ENCODE results near the gene MDP1.

MDP1 gene

GRCh38 chr14:24184104-24184970 lies 31.5 kb downstream of the MDP1 start:
- no peak overlapping the region for H3K4me3 ChIP-seq (ENCODE audit: low read length)
- 93% methylated on average over 19 of the region's 19 CpGs for WGBS
- no peak overlapping the region for H3K9ac ChIP-seq (ENCODE audit: low read depth, low read length)
- peaks cover 83% of the 10 kb centered on the region for H3K36me3 ChIP-seq (ENCODE audit: insufficient read depth, low read length)
- H3K27ac ChIP-seq (ENCODE audit: low read depth, low read length) = no peak overlapping the region
- H3K27me3 ChIP-seq (ENCODE audit: insufficient read depth, low read length) = no peaks in the 10 kb centered on the region
- H3K4me1 ChIP-seq (ENCODE audit: insufficient read depth, low read length) = peaks cover 9% of the 10 kb centered on the region; the same call in 1 of the 2 replicates
- no peaks in the 10 kb centered on the region for H3K9me3 ChIP-seq (ENCODE audit: insufficient read depth, low read depth, low read length)

- no peak overlapping the region for H3K9ac ChIP-seq (ENCODE audit: low read depth, low read length)
- no peak overlapping the region for H3K27ac ChIP-seq (ENCODE audit: low read depth, low read length)
- peaks cover 96% of the 10 kb centered on the region for H3K36me3 ChIP-seq (ENCODE audit: insufficient read depth, low read length)
- H3K4me3 ChIP-seq (ENCODE audit: low read length) = no peak overlapping the region
- WGBS = 94% methylated on average over 15 of the region's 15 CpGs
- no peaks in the 10 kb centered on the region for H3K27me3 ChIP-seq (ENCODE audit: insufficient read depth, low read length)
- H3K9me3 ChIP-seq (ENCODE audit: insufficient read depth, low read depth, low read length) = no peaks in the 10 kb centered on the region
- peaks cover 5% of the 10 kb centered on the region; the same call in 1 of the 2 replicates for H3K4me1 ChIP-seq (ENCODE audit: insufficient read depth, low read length)
Observed at GRCh38 chr14:24183014-24183481, 32.8 kb downstream of the MDP1 start.

GRCh38 chr14:24182110-24182882 lies 33.6 kb downstream of the MDP1 start:
- no peak overlapping the region for H3K27ac ChIP-seq (ENCODE audit: low read depth, low read length)
- H3K36me3 ChIP-seq (ENCODE audit: insufficient read depth, low read length) = peaks cover 98% of the 10 kb centered on the region
- no peak overlapping the region for H3K4me3 ChIP-seq (ENCODE audit: low read length)
- WGBS = 92% methylated on average over 14 of the region's 14 CpGs
- no peaks in the 10 kb centered on the region for H3K27me3 ChIP-seq (ENCODE audit: insufficient read depth, low read length)
- no peaks in the 10 kb centered on the region for H3K4me1 ChIP-seq (ENCODE audit: insufficient read depth, low read length)
- no peaks in the 10 kb centered on the region for H3K9me3 ChIP-seq (ENCODE audit: insufficient read depth, low read depth, low read length)
- H3K9ac ChIP-seq (ENCODE audit: low read depth, low read length) = no peak overlapping the region

GRCh38 chr14:24181371-24182077 lies 34.3 kb downstream of the MDP1 start:
- no peaks in the 10 kb centered on the region for H3K9me3 ChIP-seq (ENCODE audit: insufficient read depth, low read depth, low read length)
- peaks cover 97% of the 10 kb centered on the region for H3K36me3 ChIP-seq (ENCODE audit: insufficient read depth, low read length)
- H3K27me3 ChIP-seq (ENCODE audit: insufficient read depth, low read length) = no peaks in the 10 kb centered on the region
- H3K27ac ChIP-seq (ENCODE audit: low read depth, low read length) = no peak overlapping the region
- no peaks in the 10 kb centered on the region for H3K4me1 ChIP-seq (ENCODE audit: insufficient read depth, low read length)
- H3K4me3 ChIP-seq (ENCODE audit: low read length) = no peak overlapping the region
- 94% methylated on average over 19 of the region's 19 CpGs for WGBS
- H3K9ac ChIP-seq (ENCODE audit: low read depth, low read length) = no peak overlapping the region

- WGBS = 93% methylated on average over 18 of the region's 18 CpGs
- Histone ChIP-seq H3K27me3 (ENCODE audit: insufficient read depth, low read length) (no peaks in the 10 kb centered on the region), H3K4me3 (ENCODE audit: low read length) (no peak overlapping the region), H3K4me1 (ENCODE audit: insufficient read depth, low read length) (no peaks in the 10 kb centered on the region), H3K27ac (ENCODE audit: low read depth, low read length) (no peak overlapping the region), H3K9me3 (ENCODE audit: insufficient read depth, low read depth, low read length) (no peaks in the 10 kb centered on the region), H3K9ac (ENCODE audit: low read depth, low read length) (no peak overlapping the region), H3K36me3 (ENCODE audit: insufficient read depth, low read length) (peaks cover 89% of the 10 kb centered on the region)
Observed at GRCh38 chr14:24179961-24180796, 35.7 kb downstream of the MDP1 start.

- Histone ChIP-seq H3K36me3 (ENCODE audit: insufficient read depth, low read length) (peaks cover 86% of the 10 kb centered on the region), H3K4me1 (ENCODE audit: insufficient read depth, low read length) (no peaks in the 10 kb centered on the region), H3K27me3 (ENCODE audit: insufficient read depth, low read length) (no peaks in the 10 kb centered on the region), H3K4me3 (ENCODE audit: low read length) (no peak overlapping the region), H3K27ac (ENCODE audit: low read depth, low read length) (no peak overlapping the region), H3K9ac (ENCODE audit: low read depth, low read length) (no peak overlapping the region), H3K9me3 (ENCODE audit: insufficient read depth, low read depth, low read length) (no peaks in the 10 kb centered on the region)
- 94% methylated on average over 14 of the region's 14 CpGs for WGBS
Observed at GRCh38 chr14:24179294-24179960, 36.4 kb downstream of the MDP1 start.

- H3K9ac ChIP-seq (ENCODE audit: low read depth, low read length) = no peak overlapping the region; the same call in 1 of the 2 replicates
- no peaks in the 10 kb centered on the region for H3K9me3 ChIP-seq (ENCODE audit: insufficient read depth, low read depth, low read length)
- no peak overlapping the region for H3K4me3 ChIP-seq (ENCODE audit: low read length)
- peaks cover 79% of the 10 kb centered on the region for H3K36me3 ChIP-seq (ENCODE audit: insufficient read depth, low read length)
- H3K27me3 ChIP-seq (ENCODE audit: insufficient read depth, low read length) = no peaks in the 10 kb centered on the region
- 90% methylated on average over 12 of the region's 12 CpGs for WGBS
- no peaks in the 10 kb centered on the region for H3K4me1 ChIP-seq (ENCODE audit: insufficient read depth, low read length)
- no peak overlapping the region for H3K27ac ChIP-seq (ENCODE audit: low read depth, low read length)
Observed at GRCh38 chr14:24178399-24179178, 37.3 kb downstream of the MDP1 start.

- peaks cover 72% of the 10 kb centered on the region for H3K36me3 ChIP-seq (ENCODE audit: insufficient read depth, low read length)
- H3K27me3 ChIP-seq (ENCODE audit: insufficient read depth, low read length) = no peaks in the 10 kb centered on the region
- no peak overlapping the region for H3K27ac ChIP-seq (ENCODE audit: low read depth, low read length)
- no peak overlapping the region for H3K9ac ChIP-seq (ENCODE audit: low read depth, low read length)
- H3K9me3 ChIP-seq (ENCODE audit: insufficient read depth, low read depth, low read length) = no peaks in the 10 kb centered on the region
- 91% methylated on average over 14 of the region's 14 CpGs for WGBS
- no peak overlapping the region for H3K4me3 ChIP-seq (ENCODE audit: low read length)
- H3K4me1 ChIP-seq (ENCODE audit: insufficient read depth, low read length) = no peaks in the 10 kb centered on the region
Observed at GRCh38 chr14:24177891-24178290, 38.0 kb downstream of the MDP1 start.

- Histone ChIP-seq H3K9me3 (ENCODE audit: insufficient read depth, low read depth, low read length) (no peaks in the 10 kb centered on the region), H3K27ac (ENCODE audit: low read depth, low read length) (no peak overlapping the region), H3K9ac (ENCODE audit: low read depth, low read length) (no peak overlapping the region), H3K4me3 (ENCODE audit: low read length) (no peak overlapping the region), H3K27me3 (ENCODE audit: insufficient read depth, low read length) (no peaks in the 10 kb centered on the region), H3K36me3 (ENCODE audit: insufficient read depth, low read length) (peaks cover 66% of the 10 kb centered on the region), H3K4me1 (ENCODE audit: insufficient read depth, low read length) (no peaks in the 10 kb centered on the region)
- WGBS = 97% methylated on average over 11 of the region's 12 CpGs
Observed at GRCh38 chr14:24177041-24177825, 38.6 kb downstream of the MDP1 start.
